COLO668 (cell line): ENCODE results near the gene ECHDC3.

ENCODE experiments used
- DNase-seq: peaks from one replicate; lab custom pipeline; 2025; ENCODE audit not compliant: unreplicated experiment; lab: John Stamatoyannopoulos, UW

Gene ECHDC3

GRCh38 chr10:11746883-11747539 is 4.8 kb downstream of the ECHDC3 start:
- no peak for DNase-seq

- DNase-seq: no peak
Measured at GRCh38 chr10:11748866-11749265, 6.7 kb downstream of the ECHDC3 start.

DNA sequence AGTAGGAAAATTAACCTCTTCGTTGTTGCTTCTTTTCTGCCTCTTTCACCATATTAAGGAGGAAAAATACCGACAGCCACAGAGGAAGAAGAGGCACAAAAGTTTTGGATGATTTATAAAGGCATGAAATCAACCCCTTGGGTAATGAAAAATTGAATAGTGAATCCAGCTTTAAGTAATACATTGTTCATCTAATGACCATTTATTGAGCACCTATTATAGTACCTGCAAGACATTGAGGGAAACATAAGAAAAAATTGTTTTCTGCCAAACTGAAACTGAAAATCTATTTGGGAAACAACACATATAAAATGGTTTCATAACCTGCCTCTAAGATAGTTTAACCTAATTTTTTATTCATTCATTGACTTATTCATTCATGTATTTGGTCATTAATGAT is 8.2 kb downstream of the ECHDC3 start:
- DNase-seq: no peak

DNA sequence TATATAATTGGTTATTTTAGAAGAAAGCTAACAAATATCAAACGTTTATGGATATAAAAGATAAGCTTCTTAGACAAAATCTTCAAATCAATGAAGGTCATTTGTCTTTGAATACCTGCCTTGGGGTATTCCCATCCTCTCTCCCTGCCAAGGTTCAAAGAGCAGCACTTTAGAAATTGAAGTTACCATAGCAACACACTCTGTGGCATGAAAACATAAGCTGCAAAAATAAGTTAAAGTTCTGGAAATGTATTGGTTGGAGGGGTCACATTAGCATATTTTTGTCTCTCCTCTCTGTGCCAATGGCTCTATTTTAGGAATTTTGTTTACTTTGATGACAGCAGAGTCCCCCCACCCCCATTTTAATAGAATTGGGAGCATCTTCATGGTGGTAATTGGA is 12.0 kb downstream of the ECHDC3 start:
- no peak for DNase-seq

DNA sequence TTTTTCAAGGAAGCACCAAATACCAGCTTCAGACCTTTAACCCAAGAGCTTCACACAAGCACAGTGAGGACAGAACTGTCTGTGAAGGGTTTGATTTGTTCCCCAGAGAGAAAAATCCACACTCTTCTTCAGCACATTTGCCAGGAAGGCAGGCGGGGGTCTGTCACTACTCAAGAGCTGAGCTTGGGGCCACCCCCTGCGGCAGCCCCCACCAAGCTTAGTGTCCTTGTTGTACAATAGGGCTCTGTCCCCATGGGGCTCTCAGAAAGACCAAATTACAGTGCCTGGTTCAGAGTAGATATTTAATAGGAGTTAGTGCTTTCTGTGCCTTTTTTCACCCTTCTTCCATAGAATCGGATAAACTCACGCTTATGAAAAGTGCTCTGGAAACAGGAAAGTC is 12.4 kb downstream of the ECHDC3 start:
- DNase-seq: no peak

- DNase-seq: no peak
Measured at GRCh38 chr10:11755512-11756263, 13.5 kb downstream of the ECHDC3 start.

GRCh38 chr10:11756766-11757315 is 14.7 kb downstream of the ECHDC3 start:
- no peak for DNase-seq

- peak; percentile 17 for DNase-seq
Measured at GRCh38 chr10:11757454-11757820, 15.3 kb downstream of the ECHDC3 start.

- peak; percentile 65 for DNase-seq
Measured at GRCh38 chr10:11757821-11758463, 15.8 kb downstream of the ECHDC3 start.

DNA sequence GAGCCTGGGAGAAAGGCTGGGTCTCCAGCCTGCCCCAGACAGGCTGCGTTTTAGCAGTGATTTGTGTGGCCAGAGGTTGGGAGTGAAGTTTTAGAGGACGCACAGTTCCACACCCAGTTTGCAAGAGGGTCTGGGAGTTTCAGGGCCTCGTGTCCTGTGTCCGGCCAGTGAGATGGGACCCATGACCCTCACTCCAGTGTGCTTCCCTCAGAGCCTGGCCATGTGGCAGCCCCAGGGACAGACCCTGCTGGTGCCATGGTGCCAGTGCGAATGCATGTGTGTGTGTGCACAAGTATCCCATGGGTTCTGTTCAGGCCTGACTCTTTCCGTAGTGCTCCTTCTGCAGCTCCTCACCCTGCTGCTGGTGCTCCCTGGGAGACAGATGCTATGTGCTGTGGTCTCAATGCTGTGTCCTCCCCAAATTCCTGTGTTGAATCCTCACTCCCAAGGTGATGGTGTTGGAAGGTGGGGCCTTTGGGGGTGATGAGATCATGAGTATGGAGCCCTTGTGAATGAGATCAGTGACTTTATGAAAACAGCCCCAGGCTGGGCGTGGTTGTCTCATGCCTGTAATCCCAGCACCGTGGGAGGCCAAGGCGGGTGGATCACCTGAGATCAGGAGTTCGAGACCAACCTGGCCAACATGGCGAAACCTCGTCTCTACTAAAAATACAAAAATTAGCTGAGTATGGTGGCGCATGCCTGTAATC is 16.5 kb downstream of the ECHDC3 start:
- DNase-seq: no peak

GRCh38 chr10:11759347-11759746 is 17.2 kb downstream of the ECHDC3 start:
- DNase-seq: no peak

- no peak for DNase-seq
Measured at GRCh38 chr10:11760151-11760550, 18.0 kb downstream of the ECHDC3 start.

DNA sequence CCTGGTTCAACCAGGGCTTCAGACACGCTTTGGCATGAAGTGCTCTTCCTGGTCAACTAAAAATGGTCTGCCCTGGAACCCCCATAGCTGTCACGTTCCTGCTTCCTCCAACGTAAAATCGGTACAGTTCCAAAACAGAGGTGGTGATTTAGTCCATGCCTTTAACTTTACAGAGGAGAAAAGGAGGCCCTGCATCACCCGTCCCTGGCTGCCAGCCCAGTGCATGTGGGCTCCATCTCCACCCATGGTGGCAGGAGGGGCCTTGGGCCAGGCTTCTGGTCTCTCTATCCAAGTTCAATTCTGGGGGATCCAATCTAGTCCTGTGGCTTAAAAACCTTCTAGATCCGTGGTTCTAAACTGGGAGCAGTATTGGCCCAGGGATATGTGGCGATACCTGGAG is 18.7 kb downstream of the ECHDC3 start:
- no peak for DNase-seq

- no peak for DNase-seq
Measured at GRCh38 chr10:11761431-11761830, 19.2 kb downstream of the ECHDC3 start.

GRCh38 chr10:11762706-11763500 is 20.7 kb downstream of the ECHDC3 start:
- no peak for DNase-seq

- DNase-seq: no peak
Measured at GRCh38 chr10:11763501-11763861, 21.3 kb downstream of the ECHDC3 start.

DNA sequence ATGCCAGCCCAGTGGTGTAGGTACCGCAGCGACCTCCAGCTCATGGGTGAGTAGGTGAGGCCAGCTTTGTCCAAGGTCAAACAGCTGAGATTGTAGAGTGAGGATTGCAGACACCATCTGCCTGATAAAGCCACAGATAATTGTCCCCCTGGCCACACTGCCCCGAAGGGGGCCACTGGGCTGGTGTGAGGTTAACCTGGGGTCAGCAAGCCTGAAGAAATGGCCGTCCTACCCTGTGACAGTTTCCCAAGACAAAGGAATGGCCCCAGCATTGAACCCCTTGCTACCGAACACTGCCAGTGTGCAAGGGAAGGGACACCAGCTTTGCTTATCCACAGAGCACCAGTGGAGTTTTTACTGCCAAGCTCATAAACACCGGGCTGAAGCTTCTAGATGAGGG is 23.0 kb downstream of the ECHDC3 start:
- no peak for DNase-seq

- DNase-seq: no peak
Measured at GRCh38 chr10:11772575-11773288, 30.6 kb downstream of the ECHDC3 start.

DNA sequence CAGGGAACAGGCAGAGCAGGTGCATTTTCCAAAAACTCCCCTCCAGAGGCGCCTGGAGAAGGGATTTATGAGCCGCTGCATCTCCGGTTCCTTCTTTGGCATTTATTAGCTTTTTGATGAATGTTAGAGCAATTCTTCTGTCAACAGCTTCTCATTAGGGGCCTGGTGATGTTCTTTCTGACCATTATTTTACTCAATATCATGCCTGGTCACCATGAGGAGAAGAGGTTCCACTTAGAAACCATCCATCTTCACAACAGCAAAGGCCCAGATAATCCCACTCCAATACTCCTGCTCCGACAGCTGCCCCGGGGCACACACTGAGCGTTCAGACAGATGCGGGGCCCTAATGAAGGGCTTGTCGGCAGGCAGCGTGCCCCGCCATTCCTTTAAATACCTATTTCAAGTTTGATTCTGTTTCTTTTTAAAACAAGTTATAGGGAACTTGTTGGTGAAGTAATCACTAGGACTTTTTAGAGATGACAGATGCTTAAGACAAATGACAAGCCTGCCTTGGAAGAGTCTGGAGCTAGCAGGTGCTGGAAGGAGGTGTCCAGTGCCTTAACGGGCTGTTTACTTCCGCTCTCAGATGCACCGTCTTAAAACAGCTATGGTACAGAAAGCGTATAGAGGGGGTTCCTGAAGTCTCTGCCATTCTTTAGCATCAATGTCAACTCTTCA is 31.7 kb downstream of the ECHDC3 start:
- no peak for DNase-seq
